H1 (cell line): ENCODE results near the gene CAPN1. TPM values are rescaled to one million over a fixed set of nuclear protein-coding genes. Genes with fewer than 3 reads are reported as not detected.

Source experiments
- CTCF ChIA-PET: fragments of 300-600 bp; sonication (Branson Sonifier 250); formaldehyde crosslinking; loops from one replicate; lab custom pipeline; 2021; ENCODE audit not compliant: partially characterized antibody; lab: Charles Lee
- POLR2A ChIA-PET: fragments of 300-600 bp; sonication (Branson Sonifier 250); formaldehyde crosslinking; loops from one replicate; lab custom pipeline; 2021; ENCODE audit warnings: inconsistent platforms; ENCODE audit not compliant: partially characterized antibody; lab: Charles Lee
- DNase-seq, 2 experiments: peaks; one replicate each; pipeline versions ENCODE4 v3.0.0 to v3.0.0-alpha.2; 2010 to 2022; ENCODE audit warnings: low spot score in 2 of 2, low read depth in 1 of 2, mixed read lengths in 1 of 2
- FAIRE-seq: peaks from 2 replicates; lab custom pipeline; 2011; peaks lifted over from hg19 to GRCh38; lab: Jason Lieb, UNC
- H2AFZ ChIP-seq: 2 replicates; pipeline ENCODE4 v1.8.1; 2012; ENCODE audit warnings: low read length, inconsistent platforms
- H2AK5ac ChIP-seq: 2 replicates; pipeline ENCODE4 v1.6.1; 2013; ENCODE audit warnings: low read depth, low read length
- H2BK120ac ChIP-seq: replicated peaks from 2 replicates; pipeline ENCODE3; 2013; ENCODE audit warnings: low read depth, low read length, inconsistent platforms
- H2BK12ac ChIP-seq: 2 replicates; pipeline ENCODE4 v1.6.1; 2013; ENCODE audit warnings: low read depth, low read length
- H2BK15ac ChIP-seq: 2 replicates; pipeline ENCODE4 v1.6.1; 2013; ENCODE audit warnings: low read length
- H2BK20ac ChIP-seq: 2 replicates; pipeline ENCODE4 v1.6.1; 2013; ENCODE audit warnings: low read length
- H2BK5ac ChIP-seq: 2 replicates; pipeline ENCODE4 v1.6.1; 2013; ENCODE audit warnings: low read depth, low read length
- H3K14ac ChIP-seq: 2 replicates; pipeline ENCODE4 v1.6.1; 2013; ENCODE audit warnings: inconsistent platforms; ENCODE audit not compliant: insufficient read length
- H3K18ac ChIP-seq: 2 replicates; pipeline ENCODE4 v1.6.1; 2013; ENCODE audit warnings: low read length; ENCODE audit errors: extremely low read depth
- H3K23ac ChIP-seq: 2 replicates; pipeline ENCODE4 v1.6.1; 2013; ENCODE audit warnings: inconsistent platforms; ENCODE audit not compliant: insufficient read length
- H3K23me2 ChIP-seq: 2 replicates; pipeline ENCODE4 v1.6.1; 2013; ENCODE audit warnings: low read depth, low read length
- H3K27ac ChIP-seq: 2 replicates; pipeline ENCODE4 v1.6.1; 2011; ENCODE audit warnings: low read depth, low read length, inconsistent platforms
- H3K27me3 ChIP-seq, 4 experiments: replicated peaks in 1 of 4; 1 replicate in 1 of 4; 2 replicates in 3 of 4; pipeline versions ENCODE4 v1.6.1 to v1.8.1; 2011 to 2013; ENCODE audit warnings: low read length in 3 of 4, mild to moderate bottlenecking in 3 of 4, inconsistent platforms in 2 of 4, mixed read lengths in 2 of 4, moderate library complexity in 1 of 4; ENCODE audit not compliant: control insufficient read depth in 3 of 4, insufficient read depth in 3 of 4; ENCODE audit errors: extremely low read depth in 1 of 4
- H3K36me3 ChIP-seq, 4 experiments: 2 replicates each; pipeline versions ENCODE4 v1.6.1 to v1.8.1; 2011 to 2013; ENCODE audit warnings: mild to moderate bottlenecking in 4 of 4, low read length in 3 of 4, moderate library complexity in 2 of 4, control low read depth in 1 of 4, inconsistent platforms in 1 of 4; ENCODE audit not compliant: insufficient read depth in 4 of 4, control insufficient read depth in 2 of 4
- H3K4ac ChIP-seq: replicated peaks from 2 replicates; pipeline ENCODE3; 2013; ENCODE audit warnings: low read length, low read depth, mixed read lengths, inconsistent platforms; ENCODE audit not compliant: insufficient read length
- H3K4me1 ChIP-seq, 4 experiments: replicated peaks in 1 of 4; 1 replicate in 1 of 4; 2 replicates in 3 of 4; pipeline versions ENCODE4 v1.6.1 to v1.8.1; 2011 to 2013; ENCODE audit warnings: low read length in 3 of 4, inconsistent platforms in 2 of 4, mixed read lengths in 1 of 4; ENCODE audit not compliant: insufficient read depth in 4 of 4, control insufficient read depth in 3 of 4
- H3K4me2 ChIP-seq, 2 experiments: 2 replicates each; pipeline versions ENCODE4 v1.6.1 to v1.8.1; 2011 to 2013; ENCODE audit warnings: low read depth in 2 of 2, low read length in 2 of 2, control low read depth in 1 of 2, inconsistent platforms in 1 of 2, mild to moderate bottlenecking in 1 of 2; ENCODE audit not compliant: insufficient read depth in 1 of 2
- H3K4me3 ChIP-seq, 4 experiments: fragments of 200-600, 300-600 bp in 1 of 4; sonication (generic), shearing (Covaris generic), sonication (Bioruptor Twin) in 1 of 4; 2 replicates each; pipeline versions ENCODE4 v1.5.1 to v1.8.1; 2011 to 2016; ENCODE audit warnings: low read length in 4 of 4, low read depth in 3 of 4, control low read depth in 2 of 4, inconsistent platforms in 2 of 4, mild to moderate bottlenecking in 2 of 4, mixed read lengths in 1 of 4, moderate library complexity in 1 of 4; ENCODE audit not compliant: insufficient read depth in 2 of 4; ENCODE audit errors: extremely low read depth in 1 of 4
- H3K56ac ChIP-seq: replicated peaks from 2 replicates; pipeline ENCODE3; 2013; ENCODE audit warnings: low read depth, mild to moderate bottlenecking, mixed read lengths, low read length, inconsistent platforms; ENCODE audit not compliant: insufficient read length
- H3K79me1 ChIP-seq: 2 replicates; pipeline ENCODE4 v1.6.1; 2013; ENCODE audit warnings: low read depth, low read length, control low read depth
- H3K79me2 ChIP-seq, 2 experiments: 2 replicates each; pipeline versions ENCODE4 v1.6.1 to v1.8.1; 2012 to 2013; ENCODE audit warnings: low read length in 2 of 2, mild to moderate bottlenecking in 2 of 2, inconsistent platforms in 1 of 2; ENCODE audit not compliant: insufficient read depth in 2 of 2, control insufficient read depth in 1 of 2
- H3K9ac ChIP-seq, 4 experiments: replicated peaks in 1 of 4; 1 replicate in 1 of 4; 2 replicates in 3 of 4; pipeline versions ENCODE4 v1.6.1 to v1.8.1; 2011 to 2013; ENCODE audit warnings: low read depth in 3 of 4, low read length in 3 of 4, control low read depth in 2 of 4, mild to moderate bottlenecking in 2 of 4, moderate library complexity in 2 of 4, inconsistent platforms in 1 of 4; ENCODE audit errors: extremely low read depth in 1 of 4
- H3K9me3 ChIP-seq, 2 experiments: 2 replicates each; pipeline versions ENCODE4 v1.6.1 to v1.8.1; 2012 to 2013; ENCODE audit warnings: mild to moderate bottlenecking in 2 of 2, moderate library complexity in 2 of 2, control low read depth in 1 of 2, inconsistent platforms in 1 of 2, low read depth in 1 of 2, low read length in 1 of 2, mixed read lengths in 1 of 2; ENCODE audit not compliant: insufficient read depth in 2 of 2
- H4K20me1 ChIP-seq, 2 experiments: replicated peaks in 1 of 2; 2 replicates each; pipeline versions ENCODE3 to v1.8.1; 2011 to 2013; ENCODE audit warnings: inconsistent platforms in 2 of 2, low read length in 2 of 2, mild to moderate bottlenecking in 1 of 2; ENCODE audit not compliant: insufficient read depth in 2 of 2, control insufficient read depth in 1 of 2
- H4K5ac ChIP-seq: 2 replicates; pipeline ENCODE4 v1.6.1; 2013; ENCODE audit warnings: low read length, low read depth, mixed read lengths, inconsistent platforms; ENCODE audit not compliant: insufficient read length
- H4K8ac ChIP-seq: 2 replicates; pipeline ENCODE4 v1.8.0; 2013; ENCODE audit warnings: mild to moderate bottlenecking, moderate library complexity, low read length, inconsistent platforms; ENCODE audit not compliant: insufficient read depth; ENCODE audit errors: extremely low read depth
- H4K91ac ChIP-seq: replicated peaks from 2 replicates; pipeline ENCODE3; 2013; ENCODE audit warnings: low read length, mixed read lengths, inconsistent platforms; ENCODE audit not compliant: insufficient read length
- ASH2L ChIP-seq: fragments of 200-600, 300-600 bp; sonication (generic); IDR thresholded peaks from one replicate; pipeline ENCODE4 v1.7.1; 2017; ENCODE audit warnings: low read length
- BCL11A ChIP-seq, 2 experiments: IDR thresholded peaks; one replicate each; pipeline ENCODE4 v1.6.1; 2011; ENCODE audit warnings: low read depth in 2 of 2, low read length in 2 of 2, mild to moderate bottlenecking in 2 of 2
- FOSL1 ChIP-seq: IDR thresholded peaks from 2 replicates; pipeline ENCODE4 v1.6.1; 2011; ENCODE audit warnings: mild to moderate bottlenecking, low read depth, low read length, moderate library complexity; ENCODE audit not compliant: insufficient read depth
- POU5F1 ChIP-seq: IDR thresholded peaks from 2 replicates; pipeline ENCODE4 v1.6.1; 2011; ENCODE audit warnings: low read depth, mild to moderate bottlenecking, low read length, moderate library complexity
- RXRA ChIP-seq: IDR thresholded peaks from 2 replicates; pipeline ENCODE4 v1.6.1; 2011; ENCODE audit warnings: low read depth, mild to moderate bottlenecking, low read length, moderate library complexity; ENCODE audit not compliant: insufficient read depth
- SIX5 ChIP-seq: IDR thresholded peaks from 2 replicates; pipeline ENCODE4 v1.6.1; 2011; ENCODE audit warnings: mild to moderate bottlenecking, low read depth, low read length
- SRF ChIP-seq: IDR thresholded peaks from 2 replicates; pipeline ENCODE4 v1.6.1; 2011; ENCODE audit warnings: mild to moderate bottlenecking, low read depth, low read length, moderate library complexity
- WGBS, 2 experiments: shearing (Covaris generic) in 1 of 2; methylation state at CpG; one replicate each; pipeline versions ENCODE4 v1.1.6 to v1.1.7; 2013 to 2015; ENCODE audit warnings: low lambda C conversion rate in 2 of 2, mixed read lengths in 2 of 2, inconsistent platforms in 1 of 2, low coverage in 1 of 2, missing lambda C conversion rate in 1 of 2; ENCODE audit not compliant: insufficient replicate concordance in 2 of 2, insufficient coverage in 1 of 2, insufficient read length in 1 of 2; ENCODE audit errors: extremely low coverage in 1 of 2, missing lambda C conversion rate in 1 of 2; 5-methylcytosine and 5-hydroxymethylcytosine counted together
- polyA plus RNA-seq, 7 experiments: library from polyadenylated mRNA; depleted of rRNA in 3 of 7; stranded (reverse) in 5 of 7; unstranded in 2 of 7; fragments of >200 nt in 5 of 7; fragments of 200-250 nt in 2 of 7; gene quantifications; 1 replicate in 5 of 7; 2 replicates in 1 of 7; 4 replicates in 1 of 7; pipeline versions ENCODE4 v1.2.1 to v1.2.3, GENCODE V29; 2011 to 2013; ENCODE audit warnings: missing spikeins in 2 of 7, mixed read lengths in 2 of 7
- total RNA-seq: library from RNA; stranded (reverse); fragmentation: NEBNext Ultra II Directional; extraction: Animal tissue kit (Norgen Biotek cat#: 25700); gene quantifications from 2 replicates; pipeline ENCODE4 v1.2.1, GENCODE V29; 2021
- TF ChIP-seq, protein P1 (sequence below): IDR thresholded peaks from 2 replicates; pipeline ENCODE4 v1.6.1; 2012; ENCODE audit warnings: low read length, inconsistent platforms

The CAPN1 gene
- total and polyA plus RNA-seq, 2 of the 8 experiments (the other 6 are each of a cell fraction or from before 2014, with no cell fraction given) = 194 to 233 TPM

DNA sequence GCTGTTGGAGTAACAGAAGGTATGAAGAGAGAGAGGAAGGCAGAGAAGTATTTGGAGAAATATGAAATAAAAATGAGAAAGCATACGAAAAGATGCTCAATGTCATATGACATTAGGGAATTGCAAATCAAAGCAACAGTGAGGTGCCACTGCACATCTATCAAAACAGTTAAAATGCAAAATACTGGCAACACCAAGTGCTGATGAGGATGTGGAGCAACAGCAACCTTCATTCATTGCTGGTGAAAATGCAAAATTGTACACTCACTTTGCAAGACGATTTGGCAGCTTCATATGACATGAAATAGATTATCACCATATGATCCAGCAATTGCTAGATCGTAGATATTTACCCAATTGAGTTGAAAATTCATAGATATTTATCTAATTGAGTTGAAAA is 21.1 kb upstream of the CAPN1 start:
- no peaks in the 10 kb centered on the region for H4K20me1 ChIP-seq
- no peak overlapping the region for H4K5ac ChIP-seq
- no peaks in the 10 kb centered on the region for H3K79me2 ChIP-seq
- no peak overlapping the region for H3K4me2 ChIP-seq
- no peaks in the 10 kb centered on the region for H3K36me3 ChIP-seq
- no peak overlapping the region for H2BK120ac ChIP-seq
- H4K8ac ChIP-seq = no peak overlapping the region
- ChIA-PET CTCF (no interaction called here), POLR2A (interaction anchor here (1.0 to 1.5 kb wide), 2 partner anchors 14 to 39 kb away, joined by 3 to 4 read pairs; partner anchors contain the start of genes FAU and MRPL49)
- no peak overlapping the region for H3K27ac ChIP-seq
- no peak overlapping the region for H2BK20ac ChIP-seq
- H3K18ac ChIP-seq = no peak overlapping the region
- no peak overlapping the region for H4K91ac ChIP-seq
- H3K23me2 ChIP-seq = no peaks in the 10 kb centered on the region; the same call in 1 of the 2 replicates
- H2AFZ ChIP-seq = no peak overlapping the region
- no peaks in the 10 kb centered on the region for H3K79me1 ChIP-seq
- FAIRE-seq (no peak), DNase-seq (no peak)
- H3K14ac ChIP-seq = no peak overlapping the region
- no peaks in the 10 kb centered on the region for H3K27me3 ChIP-seq
- no peak overlapping the region for H2BK12ac ChIP-seq
- H2BK15ac ChIP-seq = no peak overlapping the region
- no peak overlapping the region for H3K9ac ChIP-seq
- H3K23ac ChIP-seq = no peak overlapping the region
- H3K56ac ChIP-seq = no peak overlapping the region
- H3K9me3 ChIP-seq = no peaks in the 10 kb centered on the region
- WGBS, 2 experiments = 84% methylated on average over 3 of the region's 3 CpGs; no CpG with 5 or more reads in 1 of the 2 experiments
- H2AK5ac ChIP-seq = no peak overlapping the region
- H3K4ac ChIP-seq = no peak overlapping the region
- no peak overlapping the region for H3K4me3 ChIP-seq
- H2BK5ac ChIP-seq = no peak overlapping the region
- 0 out of 7 replicates have a peak, but pooled peaks cover 0 to 2% (median 0%) of the 10 kb centered on the region in 4 experiments for H3K4me1 ChIP-seq
- TF ChIP-seq RXRA (no peak), SRF (no peak), FOSL1 (no peak), POU5F1 (no peak), BCL11A (IDR thresholded peaks at IDR 0.05; ENCODE audit: low read depth in 2 of 2, low read length in 2 of 2) (no peak), ASH2L (no peak), SIX5 (no peak)
- TF ChIP-seq, protein P1, sequence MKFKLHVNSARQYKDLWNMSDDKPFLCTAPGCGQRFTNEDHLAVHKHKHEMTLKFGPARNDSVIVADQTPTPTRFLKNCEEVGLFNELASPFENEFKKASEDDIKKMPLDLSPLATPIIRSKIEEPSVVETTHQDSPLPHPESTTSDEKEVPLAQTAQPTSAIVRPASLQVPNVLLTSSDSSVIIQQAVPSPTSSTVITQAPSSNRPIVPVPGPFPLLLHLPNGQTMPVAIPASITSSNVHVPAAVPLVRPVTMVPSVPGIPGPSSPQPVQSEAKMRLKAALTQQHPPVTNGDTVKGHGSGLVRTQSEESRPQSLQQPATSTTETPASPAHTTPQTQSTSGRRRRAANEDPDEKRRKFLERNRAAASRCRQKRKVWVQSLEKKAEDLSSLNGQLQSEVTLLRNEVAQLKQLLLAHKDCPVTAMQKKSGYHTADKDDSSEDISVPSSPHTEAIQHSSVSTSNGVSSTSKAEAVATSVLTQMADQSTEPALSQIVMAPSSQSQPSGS = no peak
